Smooth muscle cell (in vitro differentiated cells): Measurements from ENCODE around the gene TEX28. TPM values are rescaled to one million over a fixed set of nuclear protein-coding genes. Genes with fewer than 3 reads are reported as not detected.

Experiments
- DNase-seq: peaks from one replicate; lab custom pipeline; 2025; ENCODE audit not compliant: unreplicated experiment; lab: John Stamatoyannopoulos, UW
- H2AFZ ChIP-seq: fragments of 200-600 bp; sonication (generic); 2 replicates; pipeline ENCODE4 v1.6.0; 2016; ENCODE audit warnings: antibody characterized with exemption, low read depth, mild to moderate bottlenecking
- H3F3A ChIP-seq: fragments of 200-600 bp; sonication (generic); 2 replicates; pipeline ENCODE4 v1.6.0; 2017; ENCODE audit warnings: antibody characterized with exemption, low read depth
- H3K27ac ChIP-seq: fragments of 200-600 bp; sonication (generic); 2 replicates; pipeline ENCODE4 v1.5.1; 2016; ENCODE audit warnings: low read depth, mild to moderate bottlenecking
- H3K27me3 ChIP-seq: fragments of 200-600 bp; sonication (generic); 2 replicates; pipeline ENCODE4 v1.6.1; 2016; ENCODE audit warnings: low read depth, mild to moderate bottlenecking
- H3K36me3 ChIP-seq: fragments of 200-600 bp; sonication (generic); 2 replicates; pipeline ENCODE4 v1.5.1; 2016; ENCODE audit warnings: low read depth
- H3K4me1 ChIP-seq: fragments of 200-600 bp; sonication (generic); 2 replicates; pipeline ENCODE4 v1.5.1; 2016; ENCODE audit warnings: low read depth
- H3K4me2 ChIP-seq: fragments of 200-600 bp; sonication (generic); 2 replicates; pipeline ENCODE4 v1.6.0; 2016; ENCODE audit warnings: mild to moderate bottlenecking
- H3K4me3 ChIP-seq: fragments of 200-600 bp; sonication (generic); 2 replicates; pipeline ENCODE4 v1.5.1; 2016; ENCODE audit warnings: mild to moderate bottlenecking
- H3K79me2 ChIP-seq: fragments of 200-600 bp; sonication (generic); 2 replicates; pipeline ENCODE4 v1.6.0; 2016; ENCODE audit warnings: low read depth, mild to moderate bottlenecking
- H3K9ac ChIP-seq: fragments of 200-600 bp; sonication (generic); 2 replicates; pipeline ENCODE4 v1.6.0; 2016; ENCODE audit warnings: low read depth
- H3K9me3 ChIP-seq: fragments of 200-600 bp; sonication (generic); replicated peaks from 2 replicates; pipeline ENCODE4 v1.5.1; 2016; ENCODE audit warnings: low read depth
- H4K20me1 ChIP-seq: fragments of 200-600 bp; sonication (generic); 2 replicates; pipeline ENCODE4 v1.6.0; 2016; ENCODE audit warnings: low read depth
- WGBS: methylation state at CpG from one replicate; pipeline ENCODE4 v1.1.7; 2016; ENCODE audit warnings: low lambda C conversion rate; 5-methylcytosine and 5-hydroxymethylcytosine counted together
- polyA plus RNA-seq: library from polyadenylated mRNA; unstranded; fragments of >200 nt; fragmentation: Nextera tagmentation; extraction: Ambion mirVana; gene quantifications from 2 replicates; pipeline ENCODE4 v1.2.1, GENCODE V29; 2016
- total RNA-seq: library from RNA; depleted of rRNA; stranded (reverse); fragments of >200 nt; gene quantifications from 2 replicates; pipeline ENCODE4 v1.2.3, GENCODE V29; 2014
- TF ChIP-seq, protein P1 (sequence below): fragments of 200-600 bp; sonication (generic); IDR thresholded peaks from 2 replicates; pipeline ENCODE4 v1.5.1; 2017; ENCODE audit warnings: borderline replicate concordance, mild to moderate bottlenecking, antibody characterized with exemption; ENCODE audit not compliant: insufficient read depth, poor library complexity, severe bottlenecking

The TEX28 gene
- total and polyA plus RNA-seq, 2 experiments from 2014 or later: not detected

DNA sequence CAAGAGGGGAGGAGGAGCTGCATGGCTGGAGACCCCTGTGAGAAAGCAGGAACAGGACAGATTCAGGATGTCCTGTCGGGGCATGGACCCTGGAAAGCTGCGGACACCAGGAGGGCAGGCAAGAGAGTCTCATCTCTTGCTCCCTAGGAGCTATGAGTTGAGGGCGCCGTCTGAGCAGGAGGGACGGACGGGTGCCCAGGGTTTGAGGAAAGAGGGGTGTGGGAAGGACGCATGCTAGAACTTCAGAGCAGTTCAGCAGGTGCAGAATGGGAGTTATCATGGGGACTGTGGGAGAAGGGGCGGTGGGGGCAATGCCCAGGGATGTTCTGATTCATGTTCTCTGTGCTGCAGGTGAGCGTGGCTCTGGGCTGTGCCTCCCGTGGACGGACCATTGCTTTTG is 25.5 kb upstream of the TEX28 start:
- H3K79me2 ChIP-seq: no peaks in the 10 kb centered on the region
- no peaks in the 10 kb centered on the region for H3K36me3 ChIP-seq
- TF ChIP-seq, protein P1, sequence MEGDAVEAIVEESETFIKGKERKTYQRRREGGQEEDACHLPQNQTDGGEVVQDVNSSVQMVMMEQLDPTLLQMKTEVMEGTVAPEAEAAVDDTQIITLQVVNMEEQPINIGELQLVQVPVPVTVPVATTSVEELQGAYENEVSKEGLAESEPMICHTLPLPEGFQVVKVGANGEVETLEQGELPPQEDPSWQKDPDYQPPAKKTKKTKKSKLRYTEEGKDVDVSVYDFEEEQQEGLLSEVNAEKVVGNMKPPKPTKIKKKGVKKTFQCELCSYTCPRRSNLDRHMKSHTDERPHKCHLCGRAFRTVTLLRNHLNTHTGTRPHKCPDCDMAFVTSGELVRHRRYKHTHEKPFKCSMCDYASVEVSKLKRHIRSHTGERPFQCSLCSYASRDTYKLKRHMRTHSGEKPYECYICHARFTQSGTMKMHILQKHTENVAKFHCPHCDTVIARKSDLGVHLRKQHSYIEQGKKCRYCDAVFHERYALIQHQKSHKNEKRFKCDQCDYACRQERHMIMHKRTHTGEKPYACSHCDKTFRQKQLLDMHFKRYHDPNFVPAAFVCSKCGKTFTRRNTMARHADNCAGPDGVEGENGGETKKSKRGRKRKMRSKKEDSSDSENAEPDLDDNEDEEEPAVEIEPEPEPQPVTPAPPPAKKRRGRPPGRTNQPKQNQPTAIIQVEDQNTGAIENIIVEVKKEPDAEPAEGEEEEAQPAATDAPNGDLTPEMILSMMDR: no peak
- no peaks in the 10 kb centered on the region for H3K4me1 ChIP-seq
- DNase-seq: no peak
- no peaks in the 10 kb centered on the region for H3F3A ChIP-seq
- 90% methylated on average over 11 of the region's 11 CpGs for WGBS
- no peak overlapping the region for H3K27ac ChIP-seq
- no peaks in the 10 kb centered on the region for H4K20me1 ChIP-seq
- H3K27me3 ChIP-seq: no peaks in the 10 kb centered on the region
- H3K4me3 ChIP-seq: no peak overlapping the region
- no peaks in the 10 kb centered on the region for H3K9me3 ChIP-seq
- no peak overlapping the region for H2AFZ ChIP-seq
- H3K9ac ChIP-seq: no peak overlapping the region
- H3K4me2 ChIP-seq: no peak overlapping the region

DNA sequence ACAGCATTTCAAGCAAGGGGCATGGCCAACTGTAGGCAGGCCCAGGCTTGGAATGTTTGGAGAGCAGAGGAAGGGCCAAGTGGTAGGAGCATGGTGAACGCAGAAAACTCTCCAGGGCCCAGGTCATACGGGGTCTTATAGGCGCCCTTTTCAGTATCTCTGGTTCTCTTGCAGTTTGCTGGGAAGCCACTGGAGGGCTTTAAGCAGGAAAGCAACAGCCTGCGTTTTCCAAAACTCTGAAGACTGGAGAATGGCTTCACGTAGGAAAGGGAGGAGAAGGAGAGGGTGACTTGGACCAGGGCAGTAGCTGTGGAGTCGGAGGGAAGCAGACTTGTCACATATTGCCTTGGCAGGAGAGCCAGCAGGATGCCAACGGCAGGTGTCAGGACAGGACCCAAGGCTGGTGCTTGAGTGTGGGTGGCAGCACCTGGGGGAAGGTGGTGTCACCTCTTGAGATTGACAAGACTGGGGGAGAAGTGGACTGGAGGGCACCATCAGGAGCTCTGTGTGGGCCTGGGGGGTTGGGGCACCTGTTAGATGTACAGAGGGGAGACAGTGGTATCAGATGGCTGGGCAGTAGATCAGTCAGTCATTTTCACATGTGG is 22.6 kb upstream of the TEX28 start:
- DNase-seq: no peak
- Histone ChIP-seq H3K27ac (no peak overlapping the region), H3K27me3 (no peaks in the 10 kb centered on the region), H3K4me1 (no peaks in the 10 kb centered on the region), H4K20me1 (no peaks in the 10 kb centered on the region), H2AFZ (no peak overlapping the region), H3K4me3 (no peak overlapping the region), H3K9ac (no peak overlapping the region), H3F3A (no peaks in the 10 kb centered on the region), H3K79me2 (no peaks in the 10 kb centered on the region), H3K9me3 (no peaks in the 10 kb centered on the region), H3K4me2 (no peak overlapping the region), H3K36me3 (no peaks in the 10 kb centered on the region)
- TF ChIP-seq, protein P1: peak; percentile 31
- WGBS: 39% methylated on average over 7 of the region's 7 CpGs

DNA sequence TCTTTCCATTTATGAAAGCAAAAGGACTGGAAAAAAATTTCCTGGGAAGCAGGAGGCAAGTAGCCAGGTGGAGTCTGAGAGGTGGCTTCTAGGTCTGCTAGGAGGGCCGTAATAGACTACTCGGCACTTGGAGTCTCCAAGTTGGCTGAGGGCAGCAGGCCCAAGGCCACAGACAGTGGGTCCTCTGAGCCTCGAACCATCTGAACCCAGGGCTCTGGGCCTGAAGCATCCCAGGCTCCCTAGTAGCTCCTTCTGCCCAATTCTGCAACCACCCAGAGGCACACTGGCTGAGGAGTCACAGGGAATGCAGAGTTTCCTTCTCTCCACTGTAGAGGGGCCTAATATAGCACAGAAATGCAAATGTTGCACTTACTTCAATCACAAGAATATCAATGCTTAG is 20.5 kb upstream of the TEX28 start:
- TF ChIP-seq, protein P1: no peak
- WGBS: 78% methylated on average over 3 of the region's 3 CpGs

DNA sequence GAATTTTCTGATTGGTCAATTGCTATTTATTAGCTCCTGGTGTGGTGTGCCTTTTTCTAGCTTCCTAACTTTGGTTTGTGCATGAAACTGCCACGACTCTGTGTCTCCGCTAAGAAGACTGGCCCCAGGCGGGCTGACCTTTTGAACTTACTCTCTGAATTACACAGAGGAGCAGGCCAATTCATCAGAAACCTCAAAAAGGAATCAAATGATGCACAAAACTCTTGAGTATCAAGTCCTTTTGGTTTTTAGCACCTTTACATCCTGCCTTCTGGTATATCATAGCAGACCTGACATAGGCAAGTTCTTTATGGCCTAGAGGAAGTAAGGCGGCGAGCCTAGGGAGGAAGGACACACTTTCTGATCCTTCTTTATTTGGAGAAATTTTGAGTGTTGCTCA is 18.2 kb upstream of the TEX28 start:
- no peaks in the 10 kb centered on the region for H3F3A ChIP-seq
- H3K27me3 ChIP-seq: no peaks in the 10 kb centered on the region
- H3K27ac ChIP-seq: no peak overlapping the region
- TF ChIP-seq, protein P1: no peak
- no peak overlapping the region for H3K4me3 ChIP-seq
- H4K20me1 ChIP-seq: no peaks in the 10 kb centered on the region
- H3K4me1 ChIP-seq: no peaks in the 10 kb centered on the region
- no peak overlapping the region for H3K4me2 ChIP-seq
- no peaks in the 10 kb centered on the region for H3K79me2 ChIP-seq
- no peaks in the 10 kb centered on the region for H3K36me3 ChIP-seq
- no peak overlapping the region for H2AFZ ChIP-seq
- no peak for DNase-seq
- no peaks in the 10 kb centered on the region for H3K9me3 ChIP-seq
- H3K9ac ChIP-seq: no peak overlapping the region
- WGBS: 79% methylated on average over 5 of the region's 5 CpGs

More for the DNA sequence above, 20.5 kb upstream of the TEX28 start:
- Histone ChIP-seq H3K27ac (no peak overlapping the region), H3K9ac (no peak overlapping the region), H3K27me3 (no peaks in the 10 kb centered on the region), H3K79me2 (no peaks in the 10 kb centered on the region), H4K20me1 (no peaks in the 10 kb centered on the region), H2AFZ (no peak overlapping the region), H3K4me3 (no peak overlapping the region), H3K9me3 (no peaks in the 10 kb centered on the region), H3K36me3 (no peaks in the 10 kb centered on the region), H3F3A (no peaks in the 10 kb centered on the region), H3K4me1 (no peaks in the 10 kb centered on the region), H3K4me2 (no peak overlapping the region)
- DNase-seq: no peak
